Measurements from ENCODE around the gene CXCL5.
"Not testable (repeated sequence)": the region's sequence is repeated elsewhere in the genome, so short reads cannot be mapped to it uniquely, and the experiment has no call there.

The CXCL5 gene

DNA sequence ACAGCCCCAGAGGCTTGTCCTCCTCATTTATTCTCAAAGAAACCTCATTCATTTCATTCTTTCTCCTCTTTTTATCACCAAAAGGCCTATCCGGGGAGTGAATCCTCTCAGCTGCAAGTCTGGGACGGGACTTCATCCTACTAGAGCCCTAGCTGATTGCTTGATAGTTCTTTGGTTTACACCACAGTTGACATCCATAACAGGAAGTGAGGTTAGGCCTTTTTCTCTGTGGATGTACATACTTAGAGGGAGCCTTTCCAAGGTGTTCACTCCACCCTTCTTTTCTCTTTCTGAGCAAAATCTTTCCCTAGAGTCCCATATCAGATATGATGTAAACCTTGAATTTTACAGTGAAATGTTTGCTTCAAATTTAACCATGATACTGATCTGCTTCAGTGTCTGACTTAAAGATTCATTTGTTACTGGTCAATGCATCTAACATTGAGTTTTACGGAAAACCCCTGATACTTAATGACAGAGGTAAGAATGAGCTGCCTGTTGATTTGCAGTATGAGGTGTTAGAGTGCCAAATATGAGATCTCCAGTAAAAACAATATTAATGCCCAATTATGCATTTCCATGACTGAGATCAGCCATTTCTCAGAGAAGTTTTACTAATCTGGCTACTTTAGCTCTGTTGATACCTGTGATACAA is 16.8 kb upstream of the CXCL5 start:
- DNase-seq, result no peak

DNA sequence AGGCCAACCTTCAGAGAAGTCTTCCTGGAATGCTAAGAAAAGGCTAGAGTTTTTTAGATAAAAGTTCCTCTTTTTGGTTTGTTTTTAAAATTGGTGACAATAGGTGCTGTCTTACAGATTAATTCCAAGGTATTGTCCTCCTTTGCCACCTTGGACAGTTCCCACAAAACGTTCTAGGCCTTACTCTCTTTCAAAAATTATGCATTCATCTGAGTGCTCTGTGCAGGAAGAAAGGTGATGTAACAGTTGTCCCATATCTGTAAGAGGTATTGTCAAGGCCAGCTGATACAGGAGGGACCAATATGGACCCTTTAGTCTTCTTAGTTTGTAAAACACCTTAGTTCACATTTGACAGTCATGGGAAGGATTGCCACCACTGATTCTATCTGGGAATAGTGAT is 15.9 kb upstream of the CXCL5 start:
- no peak for DNase-seq

DNA sequence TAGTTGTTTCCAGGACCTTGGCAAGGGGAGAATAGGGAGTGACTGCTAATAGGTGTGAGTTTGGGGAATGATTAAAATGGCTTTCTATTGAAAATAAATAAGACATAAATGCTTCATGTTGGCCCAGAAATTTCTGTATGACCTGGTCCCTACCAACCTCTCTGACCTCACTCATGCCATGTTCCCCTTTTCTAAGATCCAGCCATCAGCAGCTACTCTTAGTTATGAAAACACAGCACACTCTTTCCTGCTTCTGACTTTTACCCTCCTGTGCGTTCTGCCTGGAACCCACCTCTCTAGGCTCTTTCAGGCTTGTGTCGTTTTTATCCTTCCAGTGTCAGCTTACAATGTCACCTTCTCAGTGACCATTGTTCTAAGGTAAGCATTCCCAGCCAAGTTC is 14.8 kb upstream of the CXCL5 start:
- DNase-seq, result peak; percentile 40 to 47

DNA sequence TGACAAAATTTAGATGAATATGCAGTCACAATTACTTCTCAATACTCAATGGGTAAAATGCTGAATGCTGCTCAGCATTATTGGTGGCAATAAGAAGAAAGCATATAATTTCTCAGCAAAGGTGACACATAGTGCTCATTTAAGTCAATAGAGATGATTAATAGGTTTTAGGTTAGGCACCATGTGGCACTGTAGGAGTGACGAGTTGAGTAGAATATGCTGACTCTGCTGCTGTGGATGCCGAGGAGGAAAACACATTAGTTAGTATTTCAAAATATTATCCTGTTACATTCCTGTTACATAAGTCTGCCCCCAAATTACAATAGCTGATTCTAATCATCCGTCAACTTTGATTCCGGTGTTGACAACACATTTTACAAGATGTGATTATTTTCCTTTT is 13.7 kb upstream of the CXCL5 start:
- DNase-seq, result peak in 1 of 2 donors; percentile 17

DNA sequence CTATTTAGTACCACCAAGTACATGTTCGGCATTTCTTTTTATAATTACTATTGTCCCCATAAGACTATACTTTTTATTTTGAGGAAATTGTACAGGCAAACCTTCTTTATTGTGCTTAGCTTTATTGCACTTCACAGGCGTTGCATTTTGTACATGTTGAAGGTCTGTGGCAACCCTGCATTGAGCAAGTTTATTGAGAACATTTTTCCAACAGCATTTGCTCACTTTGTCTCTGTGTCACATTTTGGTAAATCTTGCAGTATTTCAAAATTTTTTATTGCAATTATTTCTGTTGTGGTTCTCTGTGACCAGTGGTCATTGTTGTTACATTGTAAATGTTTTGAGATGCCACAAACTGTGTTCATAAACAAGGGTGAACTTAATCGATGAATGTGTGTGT is 10.8 kb upstream of the CXCL5 start:
- peak; percentile 34 to 73 for DNase-seq

DNA sequence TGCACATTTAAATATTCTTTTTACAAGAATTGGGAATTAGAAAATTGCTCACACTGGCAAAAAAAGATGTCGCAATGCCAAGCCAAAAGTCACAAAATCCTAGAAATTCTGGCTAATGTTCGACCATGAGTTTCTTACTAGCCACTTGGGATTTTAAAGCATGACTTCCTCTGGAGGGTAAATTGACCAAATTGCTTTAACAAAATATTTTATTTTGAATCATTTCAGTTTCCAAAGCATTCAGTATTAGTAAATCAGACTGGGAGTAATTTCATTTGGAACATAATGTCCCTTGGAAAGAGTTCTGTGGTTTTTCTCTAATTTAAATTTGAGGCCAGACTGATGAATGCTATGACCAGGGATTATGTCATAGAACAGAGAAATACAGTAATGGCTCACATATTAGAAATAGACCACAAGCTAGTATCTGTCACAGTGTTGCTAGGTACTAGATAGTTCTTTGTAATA is 7.6 kb upstream of the CXCL5 start:
- no peak for DNase-seq

DNA sequence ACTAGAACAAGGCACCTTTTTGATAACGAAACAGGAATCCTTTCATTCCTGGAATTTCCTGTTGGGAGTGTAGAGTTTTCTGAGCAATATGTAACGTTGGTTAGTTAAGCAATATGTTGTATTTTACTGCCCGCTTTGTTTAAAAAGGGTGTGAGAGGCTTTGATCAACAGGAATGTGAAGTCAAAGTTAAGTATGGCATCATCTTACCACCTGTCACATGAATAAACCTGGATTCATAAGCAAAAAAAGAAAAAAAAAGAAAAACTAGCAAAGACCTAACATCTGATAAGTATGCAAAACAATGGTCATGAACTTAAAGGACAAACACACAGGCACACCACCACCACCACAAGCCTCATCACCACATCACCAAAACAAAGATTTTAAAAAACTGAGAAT is 7.1 kb upstream of the CXCL5 start:
- DNase-seq, result no peak

DNA sequence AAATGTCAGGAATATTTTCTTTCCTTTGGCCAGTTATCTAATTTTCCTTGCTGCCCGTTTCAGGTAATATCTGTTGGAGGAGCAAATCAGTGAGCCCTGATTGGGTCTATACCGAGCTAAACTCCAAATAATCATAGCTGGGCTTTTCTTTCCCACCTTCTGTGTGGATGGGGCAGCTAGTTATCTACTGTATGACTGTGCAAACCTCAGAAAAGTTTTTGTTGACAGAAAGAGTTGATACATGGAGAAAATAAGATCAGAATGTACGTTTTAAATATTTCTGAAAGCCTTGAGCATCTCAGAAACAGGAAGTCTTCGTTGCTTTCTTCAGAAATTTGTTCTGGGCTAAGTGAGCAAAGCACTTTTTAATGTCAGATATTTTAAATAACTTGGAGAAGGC is 6.2 kb upstream of the CXCL5 start:
- DNase-seq, result no peak

DNA sequence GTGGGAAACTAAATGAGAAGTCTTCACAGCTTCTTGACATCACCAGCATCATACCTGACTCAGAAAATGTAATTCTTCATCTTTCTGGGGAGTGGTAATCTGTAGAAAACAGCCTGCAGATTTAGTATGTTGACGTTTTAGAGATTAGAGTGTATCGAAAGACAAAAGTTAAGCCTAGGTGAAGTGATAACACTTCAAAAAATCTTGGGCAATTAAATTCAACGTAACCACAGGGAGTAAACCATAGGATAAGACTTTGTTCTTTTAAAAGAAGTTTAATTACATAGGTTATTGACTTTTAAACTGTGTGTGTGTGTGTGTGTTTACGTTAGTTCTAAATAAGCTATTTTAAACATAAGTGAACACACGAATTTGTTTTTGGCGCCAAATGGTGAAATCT is 1.8 kb upstream of the CXCL5 start:
- no peak for DNase-seq

DNA sequence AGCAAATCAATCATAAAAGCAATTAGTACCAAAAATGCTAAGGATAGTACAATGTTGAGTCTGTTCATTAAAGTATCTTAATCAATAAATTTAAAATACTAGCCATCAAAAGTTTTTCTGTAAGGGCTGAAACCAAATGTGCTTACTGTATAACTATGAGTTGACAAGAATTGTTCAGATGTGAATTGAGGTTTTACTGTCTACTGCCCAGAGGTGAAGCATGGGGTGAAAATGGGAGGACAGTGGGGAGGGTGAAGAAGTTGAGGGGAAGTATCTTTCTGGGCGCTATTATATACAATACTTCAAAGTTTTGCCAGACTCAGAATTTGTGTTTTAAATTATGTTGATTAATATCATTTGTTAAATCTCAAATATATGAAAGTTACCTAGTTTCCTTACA is 6.4 kb downstream of the CXCL5 start:
- no peak for DNase-seq

DNA sequence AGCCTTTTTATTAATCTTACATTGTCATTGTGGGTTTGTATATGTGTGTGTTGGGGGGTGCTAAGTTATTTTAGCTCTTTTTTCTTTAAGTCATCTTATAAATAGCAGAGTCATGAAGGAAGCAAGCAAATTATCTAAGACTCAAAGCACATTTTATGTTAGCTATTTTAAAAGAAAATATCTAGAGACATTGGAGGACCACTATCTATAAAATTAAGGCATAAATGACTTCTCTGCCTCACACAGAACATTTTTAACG is 6.8 kb downstream of the CXCL5 start:
- no peak for DNase-seq

DNA sequence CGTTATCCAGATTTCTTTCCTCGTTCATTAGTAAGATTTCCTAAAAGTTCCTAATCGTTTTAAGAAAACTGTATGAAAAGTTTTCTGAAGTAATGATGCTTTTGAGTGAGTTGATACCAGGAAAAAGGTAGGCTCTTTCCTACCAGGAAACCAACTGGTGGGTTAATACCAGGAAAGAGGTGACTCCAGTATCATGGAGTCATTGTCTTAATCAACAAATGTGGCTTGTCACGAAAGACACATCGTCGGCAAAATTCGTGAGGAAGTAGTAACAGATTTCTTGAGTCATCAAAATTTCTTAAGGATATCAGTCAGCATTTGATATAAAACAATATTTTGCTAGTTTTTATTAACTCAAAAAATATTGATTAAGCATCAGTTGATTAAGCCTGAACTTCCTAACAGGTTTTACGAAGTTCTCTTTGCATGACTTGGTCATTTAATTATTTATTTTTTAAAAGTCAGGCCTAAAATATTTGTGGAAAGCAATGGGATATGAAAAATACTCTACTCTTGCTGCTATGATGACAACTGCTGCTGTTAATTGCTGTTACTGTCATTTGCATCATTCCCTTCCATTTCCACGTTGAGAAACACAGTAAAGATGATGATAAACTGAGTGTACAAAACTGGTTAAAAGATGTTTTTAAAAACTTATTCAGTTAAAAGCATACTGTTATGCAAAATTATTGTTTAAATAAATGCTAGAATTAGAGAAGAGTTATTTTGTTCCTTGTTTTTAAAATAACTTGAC is 7.3 kb downstream of the CXCL5 start:
- DNase-seq, result peak in 1 of 2 donors; percentile 9

DNA sequence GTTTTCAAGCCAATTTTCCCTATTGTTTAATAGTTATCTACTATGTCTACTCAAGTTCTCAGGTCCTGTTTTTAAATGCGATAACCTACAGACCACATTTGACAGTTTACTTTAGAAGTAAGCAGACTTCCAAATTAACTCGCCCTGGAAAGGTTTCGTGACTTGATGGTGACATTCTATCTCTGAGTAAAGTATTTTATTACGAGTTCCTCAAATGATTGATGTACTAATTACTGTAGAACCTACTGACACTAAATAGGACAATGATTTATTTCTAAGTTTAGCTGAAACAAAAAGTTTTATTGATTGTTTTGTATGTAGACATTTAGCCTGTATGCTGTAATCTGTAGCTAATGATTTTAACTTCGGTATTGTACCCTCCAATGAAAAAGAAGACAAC is 8.5 kb downstream of the CXCL5 start:
- no peak for DNase-seq

DNA sequence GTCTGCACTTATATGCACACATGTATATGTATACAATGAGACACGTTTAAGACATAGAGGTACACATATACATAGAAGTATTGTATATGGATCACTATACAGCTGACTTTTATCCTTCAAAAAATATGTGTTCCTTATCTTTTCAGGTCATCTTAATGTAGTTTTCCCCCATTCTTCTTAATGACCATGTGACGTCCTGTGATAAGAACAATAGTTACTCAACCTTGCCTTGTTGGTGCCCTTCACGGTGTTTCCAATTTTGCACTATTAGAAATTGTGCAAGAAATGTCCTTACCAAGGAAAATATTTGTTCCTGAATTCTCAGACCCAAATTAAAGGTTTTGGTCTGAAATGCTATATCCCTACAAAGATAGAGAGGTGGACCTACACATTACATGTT is 9.4 kb downstream of the CXCL5 start:
- DNase-seq, result no peak

DNA sequence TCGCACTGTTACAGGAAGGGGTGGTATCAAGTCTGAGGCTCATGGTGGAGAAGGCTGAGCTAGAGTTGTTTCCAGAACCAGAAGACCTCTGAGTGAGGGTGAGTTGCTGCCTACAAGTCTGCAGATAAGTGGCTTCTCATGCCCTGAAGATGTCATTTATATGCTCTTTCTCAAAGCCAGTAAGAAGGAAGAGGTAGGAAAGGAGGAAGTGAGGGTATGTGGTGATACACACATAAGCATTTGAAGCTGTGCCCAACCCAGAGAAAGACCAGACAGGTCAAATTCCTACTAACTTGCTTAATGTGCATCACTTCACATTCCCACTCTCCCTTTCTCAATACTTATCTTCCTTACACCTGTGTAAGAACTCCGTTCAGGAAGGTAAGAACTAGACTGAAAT is 10.4 kb downstream of the CXCL5 start, which contains the start of gene PPBP:
TSS of gene PPBP (minus strand) at position 130 of the 400 bp plus-strand sequence. CDS start at position 43, 87 bp downstream.
- peak; percentile 22 to 28 for DNase-seq

DNA sequence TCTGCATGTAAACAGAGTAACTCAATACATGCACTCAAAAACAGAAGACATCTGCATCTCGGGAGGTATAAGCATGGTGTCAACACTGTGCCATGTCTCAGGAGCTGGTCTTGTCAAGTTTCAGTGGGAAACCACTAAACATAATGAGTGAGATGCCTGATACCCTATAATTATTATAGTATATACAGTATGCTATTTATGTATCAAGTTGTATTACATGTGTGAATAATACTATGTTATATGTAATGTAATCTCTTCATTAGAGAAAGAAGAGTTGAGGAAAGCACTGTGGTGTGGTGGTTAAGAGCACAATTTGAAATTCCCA is 13.0 kb downstream of the CXCL5 start:
- DNase-seq, result no peak

DNA sequence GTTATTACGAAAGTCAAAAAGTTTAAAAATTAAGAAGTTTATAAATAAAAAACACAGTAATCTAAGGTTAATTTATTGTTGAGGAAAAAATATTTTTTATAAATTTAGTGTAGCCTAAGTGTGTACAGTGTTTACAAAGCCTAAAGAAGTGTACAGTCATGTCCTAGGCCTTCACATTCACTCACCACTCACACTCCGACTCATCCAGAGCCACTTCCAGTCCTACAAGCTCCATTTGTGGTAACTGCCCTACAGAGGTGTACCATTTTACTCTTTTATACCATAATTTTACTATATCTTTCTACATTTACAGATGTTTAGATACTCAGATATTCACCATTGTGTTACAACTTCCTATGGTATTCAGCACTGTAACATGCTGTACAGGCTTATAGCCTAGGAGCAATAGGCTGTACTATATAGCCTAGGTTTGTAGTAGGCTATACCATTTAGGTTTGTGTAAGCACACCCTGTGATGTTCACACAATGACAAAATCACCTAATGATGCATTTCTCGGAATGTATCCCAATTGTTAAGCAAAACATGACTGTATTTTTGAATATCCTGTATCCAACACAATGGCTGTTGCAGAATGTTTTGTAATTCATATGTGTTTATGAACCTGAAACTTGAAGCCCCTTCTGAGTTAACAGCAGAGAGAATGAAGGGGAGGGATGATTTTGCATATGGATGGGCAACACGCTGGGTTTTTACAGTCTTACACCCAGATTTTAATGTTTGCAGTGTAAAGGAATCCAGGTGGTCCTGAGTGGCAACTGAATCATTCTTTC is 13.5 kb downstream of the CXCL5 start:
- DNase-seq, result no peak

DNA sequence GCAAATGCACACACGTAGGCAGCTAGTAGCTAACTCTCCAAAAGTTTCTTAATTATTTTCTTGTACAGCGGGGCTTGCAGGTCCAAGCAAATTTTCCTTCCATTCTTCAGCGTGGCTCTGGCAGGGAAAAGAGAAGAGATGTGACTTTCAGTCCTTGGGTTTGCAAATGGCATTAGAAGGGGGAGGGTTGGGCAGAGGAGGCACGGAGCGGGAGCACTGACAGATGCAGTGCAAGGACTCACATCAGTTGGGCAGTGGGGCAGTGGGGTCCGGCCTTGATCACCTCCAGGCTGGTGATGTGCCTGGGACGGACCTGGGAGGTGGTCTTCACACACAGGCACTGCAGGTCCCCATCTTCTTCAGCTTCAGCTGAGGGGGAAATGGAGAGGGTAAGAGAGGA is 17.3 kb downstream of the CXCL5 start:
- DNase-seq, result not testable (repeated sequence)

DNA sequence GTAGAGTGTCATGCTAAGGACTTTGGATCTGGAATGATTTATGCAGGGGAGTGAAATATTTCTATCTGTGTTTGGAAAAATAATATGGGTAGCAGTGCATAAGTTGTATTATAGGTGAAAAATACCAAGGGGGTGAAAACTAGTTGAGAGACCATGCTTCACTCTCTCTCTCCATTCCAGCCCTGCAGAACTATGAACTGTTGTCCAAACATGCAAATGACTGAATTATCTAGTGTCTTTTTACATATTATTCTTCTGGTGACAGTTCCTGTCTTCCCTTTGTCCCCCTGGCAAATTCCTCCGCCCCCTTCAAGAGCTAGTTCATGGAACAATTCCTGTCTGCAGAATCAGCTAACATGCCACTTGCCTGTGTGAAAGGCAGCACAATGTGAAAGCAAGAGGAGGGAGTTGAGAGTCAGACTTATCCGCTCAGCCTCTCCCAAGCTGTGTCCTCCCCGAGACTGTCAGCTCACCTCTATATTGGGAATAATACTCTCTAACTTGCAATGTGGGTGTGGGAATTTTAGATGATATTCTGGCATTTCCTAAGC is 19.0 kb downstream of the CXCL5 start:
- DNase-seq, result no peak

DNA sequence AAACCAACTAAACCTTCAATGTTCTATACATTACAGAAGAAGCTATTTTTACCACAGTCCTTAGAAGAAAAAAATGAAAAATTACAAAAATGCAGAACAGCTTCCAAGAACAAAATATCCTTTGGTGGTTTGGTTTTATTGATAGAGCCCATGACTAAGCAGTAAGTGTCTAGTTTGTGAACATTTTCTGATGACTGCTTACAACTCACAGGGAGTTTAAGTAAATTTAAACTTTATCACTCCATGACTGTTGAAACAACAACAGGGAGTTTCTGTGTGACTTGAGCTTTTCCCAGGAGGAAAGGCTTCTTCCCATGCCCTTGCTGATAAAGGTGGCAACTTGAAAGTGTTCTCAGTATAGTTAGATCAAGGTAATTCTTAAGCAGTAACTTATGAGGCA is 19.6 kb downstream of the CXCL5 start:
- DNase-seq, result no peak

DNA sequence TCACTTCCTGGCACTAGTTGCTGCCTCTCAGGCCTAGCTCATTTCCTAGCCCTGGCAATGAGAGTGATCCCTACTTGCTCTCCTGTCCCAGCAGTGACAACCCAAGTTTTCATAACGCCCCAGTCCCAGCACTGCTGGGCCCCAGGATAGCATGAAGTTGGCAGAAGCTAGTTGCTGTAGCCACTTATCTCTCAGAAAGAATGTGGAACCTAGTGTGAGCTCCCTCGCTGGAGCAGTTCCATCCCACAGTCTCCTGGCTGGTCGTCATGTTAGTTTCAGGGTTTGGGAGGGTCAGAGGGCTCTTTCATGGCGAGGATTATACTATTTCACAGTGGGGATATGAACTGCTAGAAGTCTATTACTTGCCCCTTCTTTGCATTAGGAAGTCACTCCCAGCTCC is 21.8 kb downstream of the CXCL5 start:
- DNase-seq, result no peak

DNA sequence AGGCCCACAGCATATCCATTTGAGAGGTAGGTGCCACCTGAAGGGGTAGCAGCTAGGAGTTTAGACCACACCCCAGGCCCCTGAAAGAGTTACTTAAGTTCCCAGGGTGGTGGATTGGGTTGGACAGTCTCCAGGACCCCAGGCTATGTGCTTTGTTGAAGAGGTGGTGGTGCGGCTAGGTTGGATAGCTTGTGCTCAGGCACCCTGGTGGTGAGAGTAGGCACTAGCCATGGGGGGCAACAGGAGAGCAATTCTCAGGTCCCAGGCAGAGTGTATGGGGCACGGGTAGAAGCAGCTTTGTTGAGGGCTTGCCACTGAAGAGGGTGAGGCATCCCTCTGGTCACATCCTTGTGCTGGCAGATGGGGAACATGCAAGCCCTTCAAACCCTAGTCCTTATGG is 22.3 kb downstream of the CXCL5 start:
- DNase-seq, result no peak

DNA sequence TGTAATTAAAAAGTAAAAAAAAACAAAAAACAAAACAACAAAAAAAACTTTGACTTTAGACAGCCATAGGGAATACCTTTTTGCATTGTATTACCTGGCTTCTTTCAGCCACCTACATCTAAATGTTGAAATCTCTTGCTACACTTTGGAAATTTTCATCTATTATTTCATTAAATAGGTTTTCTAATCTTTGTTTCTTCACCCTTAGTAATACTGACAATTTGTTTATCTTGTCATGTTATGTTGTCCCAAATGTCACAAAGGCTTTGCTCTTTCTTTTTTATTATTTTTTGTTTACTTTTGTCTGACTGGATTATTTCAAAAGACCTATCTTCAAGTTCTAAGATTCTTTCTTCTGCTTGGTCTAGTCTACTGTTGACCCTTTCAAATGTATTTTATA is 24.1 kb downstream of the CXCL5 start:
- DNase-seq, result no peak

DNA sequence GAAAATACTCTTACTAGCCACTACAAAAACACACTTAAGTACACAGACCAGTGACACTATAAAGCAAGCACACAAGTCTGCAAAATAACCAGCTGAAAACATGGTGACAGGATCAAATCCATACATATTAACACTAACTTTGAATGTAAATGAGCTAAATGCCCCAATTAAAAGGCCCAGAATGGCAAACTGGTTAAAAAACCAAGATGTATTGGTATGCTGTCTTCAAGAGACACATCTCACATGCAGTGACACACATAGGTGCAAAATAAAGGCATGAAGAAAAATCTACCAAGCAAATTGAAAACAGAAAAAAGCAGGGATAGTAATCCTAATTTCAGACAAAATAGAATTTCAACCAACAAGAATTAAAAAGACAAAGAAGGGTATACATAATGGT is 27.5 kb downstream of the CXCL5 start:
- no peak for DNase-seq

Measured in inflammatory macrophage (primary cell).